GM19468 (cell line): ENCODE measurements around the gene SLC29A3.

Source experiments
- ATAC-seq: cut with Tn5 transposase; IDR thresholded peaks from one replicate; pipeline ENCODE4 v1.9.1; 2021; ENCODE audit warnings: mild to moderate bottlenecking, moderate library complexity, moderate number of reproducible peaks; ENCODE audit not compliant: unreplicated experiment; ENCODE audit errors: extremely low read depth

SLC29A3 gene

GRCh38 chr10:71297343-71297742 lies 21.7 kb upstream of the SLC29A3 start:
- no peak for ATAC-seq

GRCh38 chr10:71299071-71299785 lies 19.8 kb upstream of the SLC29A3 start:
- no peak for ATAC-seq

GRCh38 chr10:71300555-71301370 lies 18.3 kb upstream of the SLC29A3 start:
- ATAC-seq: no peak

- no peak for ATAC-seq
Measured at GRCh38 chr10:71301371-71301916, 17.6 kb upstream of the SLC29A3 start.

- ATAC-seq: no peak
Measured at GRCh38 chr10:71302451-71302850, 16.6 kb upstream of the SLC29A3 start.

- ATAC-seq: no peak
Measured at GRCh38 chr10:71302874-71303568, 16.0 kb upstream of the SLC29A3 start.

GRCh38 chr10:71303569-71303907 lies 15.5 kb upstream of the SLC29A3 start:
- no peak for ATAC-seq

GRCh38 chr10:71304914-71305313 lies 14.1 kb upstream of the SLC29A3 start:
- ATAC-seq: no peak

- ATAC-seq: no peak
Measured at GRCh38 chr10:71306979-71307378, 12.1 kb upstream of the SLC29A3 start.

- no peak for ATAC-seq
Measured at GRCh38 chr10:71307469-71308085, 11.5 kb upstream of the SLC29A3 start.

- ATAC-seq: no peak
Measured at GRCh38 chr10:71308244-71308643, 10.8 kb upstream of the SLC29A3 start.

- no peak for ATAC-seq
Measured at GRCh38 chr10:71308985-71309384, 10.1 kb upstream of the SLC29A3 start.

- no peak for ATAC-seq
Measured at GRCh38 chr10:71309919-71310318, 9.1 kb upstream of the SLC29A3 start.

GRCh38 chr10:71312220-71312619 lies 6.8 kb upstream of the SLC29A3 start:
- no peak for ATAC-seq

GRCh38 chr10:71312811-71313789 lies 6.0 kb upstream of the SLC29A3 start:
- no peak for ATAC-seq

- no peak for ATAC-seq
Measured at GRCh38 chr10:71314028-71314693, 4.9 kb upstream of the SLC29A3 start.

- ATAC-seq: no peak
Measured at GRCh38 chr10:71314694-71315225, 4.3 kb upstream of the SLC29A3 start.

- no peak for ATAC-seq
Measured at GRCh38 chr10:71316056-71316785, 2.8 kb upstream of the SLC29A3 start.
